LHCN-M2 (cell line): ENCODE measurements around the gene CCDC7. TPM values are rescaled to one million over a fixed set of nuclear protein-coding genes. Genes with fewer than 3 reads are reported as not detected.
"Not testable (repeated sequence)": the region's sequence is repeated elsewhere in the genome, so short reads cannot be mapped to it uniquely, and the experiment has no call there.

Source experiments
- DNase-seq: peaks from one replicate; pipeline ENCODE4 v3.0.0-alpha.2; 2012; ENCODE audit warnings: low read depth
- total RNA-seq: library from RNA; depleted of rRNA; stranded (reverse); fragments of >200 nt; gene quantifications from 2 replicates; pipeline ENCODE4 v1.2.3, GENCODE V29; 2014

CCDC7 gene
- total RNA-seq, 1 experiment from 2014 or later, result 9.7 TPM

DNA sequence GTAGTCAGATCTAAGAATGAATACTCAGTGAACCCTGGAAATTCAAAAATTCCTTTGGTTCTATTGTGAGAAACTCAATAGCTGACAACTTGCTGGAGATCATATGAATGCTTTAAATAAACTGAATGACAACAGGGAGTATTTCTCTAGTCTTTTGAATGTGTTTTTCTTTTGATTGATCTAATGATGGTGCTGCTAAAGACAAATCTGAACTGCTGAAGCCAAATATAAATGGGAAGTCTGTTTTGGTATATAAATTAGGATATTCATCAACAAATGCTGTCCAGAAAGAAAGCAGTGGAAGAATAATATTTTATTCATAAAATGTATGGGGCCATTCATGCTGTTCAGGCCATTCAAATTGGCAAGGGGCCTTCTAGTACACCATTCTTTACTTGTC is 432.7 kb downstream of the CCDC7 start:
- DNase-seq, result no peak

DNA sequence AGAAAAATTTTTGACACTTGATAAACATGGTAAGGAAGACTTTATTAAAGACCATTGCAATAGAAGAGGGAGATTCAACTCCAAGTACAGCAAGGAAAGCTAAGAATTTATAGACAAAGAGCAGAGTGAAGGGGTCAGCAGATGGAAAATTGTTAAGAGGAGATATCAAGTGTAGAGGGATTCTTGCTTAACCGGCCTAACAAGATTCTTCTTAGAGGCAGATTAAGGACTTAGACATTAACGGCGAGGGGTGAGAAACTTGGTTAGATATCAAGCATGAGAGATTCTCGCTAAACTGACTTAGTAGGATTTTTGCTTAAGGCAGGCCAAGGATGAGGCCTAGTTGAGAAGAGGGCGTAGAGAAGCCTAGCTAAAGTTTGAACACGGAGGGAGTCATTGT is 436.1 kb downstream of the CCDC7 start:
- no peak for DNase-seq

DNA sequence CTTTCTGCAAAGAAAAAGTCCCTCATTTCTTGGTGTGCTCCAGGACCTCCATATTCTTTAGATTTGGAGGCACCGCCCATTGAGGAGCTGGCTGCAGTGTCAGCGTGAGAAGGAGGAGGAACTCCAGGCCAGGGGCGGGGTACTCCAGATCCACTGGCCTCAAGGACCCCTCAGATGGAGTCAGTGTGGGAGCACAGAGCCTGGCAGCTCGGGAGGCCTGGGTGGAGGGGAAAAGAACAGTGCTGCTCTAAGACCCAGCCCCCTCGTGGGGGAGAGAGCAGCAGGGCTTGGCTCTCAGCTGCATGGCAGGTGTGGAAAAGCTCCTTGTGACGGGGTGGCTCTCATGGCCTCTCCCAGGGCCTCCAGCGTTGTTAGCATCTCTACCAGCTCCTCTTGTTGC is 441.5 kb downstream of the CCDC7 start:
- DNase-seq, result no peak

DNA sequence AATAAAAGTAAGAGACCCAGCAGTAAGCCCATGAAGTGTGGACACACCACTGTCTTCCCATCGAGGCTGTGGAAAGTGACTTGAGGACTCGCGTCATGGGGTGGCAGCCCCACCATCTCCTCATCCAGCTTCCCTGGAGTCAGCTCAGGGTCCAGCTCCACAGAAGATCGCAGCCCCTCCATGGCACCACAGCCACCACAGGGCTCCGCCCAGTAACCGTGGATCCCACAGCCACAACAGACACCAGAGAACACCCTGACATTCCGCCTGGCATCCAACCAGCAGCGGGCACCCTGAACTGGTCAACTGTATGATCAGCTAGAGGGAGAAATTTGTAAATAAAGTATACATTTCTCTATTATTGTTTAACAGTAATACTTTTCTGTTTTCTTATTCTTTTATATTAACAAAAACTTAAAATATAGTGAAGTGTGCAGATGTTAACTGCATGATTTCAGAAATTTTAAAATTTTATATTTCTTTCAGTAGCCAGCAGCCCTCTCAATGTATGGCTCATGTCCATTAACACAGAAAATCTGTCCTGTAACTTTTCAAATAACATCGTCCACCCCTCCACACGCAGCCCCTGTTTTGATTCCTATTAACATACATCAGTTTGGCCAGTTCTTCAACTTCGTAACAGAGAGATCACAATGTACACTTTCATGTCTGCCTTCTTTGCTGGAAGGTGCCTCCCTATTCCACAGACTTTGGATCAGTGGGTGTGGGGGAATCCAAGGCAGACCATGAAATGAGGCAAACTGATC is 442.4 kb downstream of the CCDC7 start:
- no peak for DNase-seq

DNA sequence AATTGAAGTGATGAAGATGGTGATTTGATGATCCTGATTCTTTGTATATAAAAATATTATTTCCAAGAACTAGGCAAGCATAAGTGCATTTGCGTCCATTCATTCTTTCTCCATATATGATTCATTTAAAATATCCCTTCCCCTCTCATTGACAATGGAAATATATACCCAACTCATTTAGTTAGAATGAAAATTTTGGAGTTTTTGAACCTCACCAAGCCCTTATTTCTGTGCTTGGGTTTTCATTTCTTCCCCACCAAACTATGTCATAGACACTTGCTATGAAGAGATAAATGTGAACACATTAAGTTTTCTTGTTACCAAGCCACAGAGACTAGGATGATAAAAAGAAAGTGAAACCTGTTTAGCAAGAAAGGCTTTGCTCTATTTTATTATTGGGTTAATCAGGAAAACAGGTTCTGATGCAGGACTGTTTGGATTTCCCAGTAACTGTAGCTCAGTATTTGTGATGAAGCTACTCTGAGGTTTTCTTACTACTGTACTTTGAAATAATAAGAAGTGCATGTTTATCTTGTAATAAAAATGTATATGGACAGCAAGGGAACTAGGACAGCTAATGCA is 443.8 kb downstream of the CCDC7 start:
- DNase-seq, result no peak

DNA sequence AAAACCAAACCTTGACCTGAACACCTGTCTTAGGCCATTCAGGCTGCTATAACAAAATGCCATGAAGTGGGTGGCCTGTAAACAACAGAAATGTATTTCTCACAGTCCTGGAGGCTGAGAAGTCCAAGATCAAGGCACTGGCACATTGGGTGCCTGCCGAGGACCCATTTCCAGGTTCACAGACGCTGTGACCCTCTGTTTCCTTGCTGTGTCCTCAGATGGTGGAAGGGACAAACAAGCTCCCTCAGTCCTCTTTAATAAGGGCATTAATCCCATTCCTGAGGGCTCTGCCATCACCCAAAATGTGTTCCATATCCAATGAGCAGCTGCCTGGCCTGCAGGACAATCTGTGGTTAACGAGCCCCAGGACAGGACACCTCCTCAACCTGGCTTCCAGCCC is 444.5 kb downstream of the CCDC7 start:
- no peak for DNase-seq

DNA sequence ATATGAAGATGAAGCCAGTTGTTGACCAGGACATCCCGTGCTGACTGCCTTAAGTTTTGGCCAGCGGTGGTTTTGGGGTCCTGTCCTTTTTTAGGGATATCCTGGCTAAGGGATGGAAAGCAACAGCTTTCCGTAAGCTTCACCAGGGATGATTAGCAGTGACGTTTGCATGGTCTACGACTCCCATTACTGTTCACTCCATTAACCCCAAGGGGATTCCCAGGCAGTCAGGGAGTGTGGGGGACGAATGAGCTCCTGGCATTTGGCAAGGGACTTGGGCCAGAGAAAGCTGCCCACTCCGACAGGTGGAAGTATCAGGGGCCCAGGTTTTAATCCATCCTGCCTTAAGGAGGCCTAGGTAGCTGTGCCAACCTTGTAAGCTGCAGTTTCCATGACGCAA is 445.3 kb downstream of the CCDC7 start:
- no peak for DNase-seq

DNA sequence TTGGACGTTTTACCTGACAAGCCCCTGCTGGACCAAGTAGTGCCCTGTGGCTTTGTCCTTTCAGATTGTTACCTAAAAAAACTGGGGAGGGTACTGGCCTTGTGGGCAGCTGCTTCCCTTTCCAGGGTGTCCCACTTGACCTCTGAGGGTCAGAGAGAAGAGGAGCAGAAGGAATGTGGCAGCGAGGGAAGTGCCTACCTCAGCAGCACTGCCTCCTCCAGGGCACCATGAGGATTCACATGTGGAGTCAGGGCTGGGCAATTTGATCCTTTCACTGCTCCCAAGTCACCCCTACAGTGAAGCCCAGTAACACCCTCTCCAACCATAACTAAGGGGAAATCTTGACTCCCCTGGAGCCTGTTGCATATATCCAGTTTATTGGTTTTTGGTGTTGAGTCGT is 447.5 kb downstream of the CCDC7 start:
- DNase-seq, result peak; percentile 32

DNA sequence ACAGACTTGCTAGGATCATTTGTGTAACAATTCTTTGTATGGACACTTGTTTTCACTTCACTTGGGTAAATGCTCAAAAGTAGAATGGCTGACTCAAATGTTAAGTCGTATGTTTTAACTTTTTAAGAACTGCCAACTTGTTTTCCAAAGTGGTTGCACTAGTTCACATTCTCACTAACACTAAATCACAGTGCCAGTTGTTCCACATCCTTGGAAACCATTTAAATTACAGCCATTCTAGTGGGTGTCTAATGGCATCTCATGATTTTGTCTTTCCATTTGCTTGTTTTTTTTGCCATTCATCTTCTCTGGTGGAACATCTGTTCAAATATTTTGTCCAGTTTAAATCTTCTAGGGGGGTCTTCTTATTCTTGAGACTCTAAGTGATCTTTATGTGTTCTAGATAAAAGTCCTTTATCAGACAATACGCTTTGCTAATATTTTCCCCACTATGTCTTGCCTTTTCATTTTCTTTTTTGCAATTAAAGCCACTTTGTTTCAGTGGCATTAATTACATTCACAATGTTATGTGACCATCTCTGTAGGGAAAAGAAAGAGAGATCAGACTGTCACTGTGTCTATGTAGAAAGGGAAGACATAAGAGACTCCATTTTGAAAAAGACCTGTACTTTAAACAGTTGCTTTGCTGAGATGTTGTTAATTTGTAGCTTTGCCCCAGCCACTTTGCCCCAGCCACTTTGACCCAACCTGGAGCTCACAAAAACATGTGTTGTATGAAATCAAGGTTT is 448.1 kb downstream of the CCDC7 start:
- DNase-seq, result no peak

DNA sequence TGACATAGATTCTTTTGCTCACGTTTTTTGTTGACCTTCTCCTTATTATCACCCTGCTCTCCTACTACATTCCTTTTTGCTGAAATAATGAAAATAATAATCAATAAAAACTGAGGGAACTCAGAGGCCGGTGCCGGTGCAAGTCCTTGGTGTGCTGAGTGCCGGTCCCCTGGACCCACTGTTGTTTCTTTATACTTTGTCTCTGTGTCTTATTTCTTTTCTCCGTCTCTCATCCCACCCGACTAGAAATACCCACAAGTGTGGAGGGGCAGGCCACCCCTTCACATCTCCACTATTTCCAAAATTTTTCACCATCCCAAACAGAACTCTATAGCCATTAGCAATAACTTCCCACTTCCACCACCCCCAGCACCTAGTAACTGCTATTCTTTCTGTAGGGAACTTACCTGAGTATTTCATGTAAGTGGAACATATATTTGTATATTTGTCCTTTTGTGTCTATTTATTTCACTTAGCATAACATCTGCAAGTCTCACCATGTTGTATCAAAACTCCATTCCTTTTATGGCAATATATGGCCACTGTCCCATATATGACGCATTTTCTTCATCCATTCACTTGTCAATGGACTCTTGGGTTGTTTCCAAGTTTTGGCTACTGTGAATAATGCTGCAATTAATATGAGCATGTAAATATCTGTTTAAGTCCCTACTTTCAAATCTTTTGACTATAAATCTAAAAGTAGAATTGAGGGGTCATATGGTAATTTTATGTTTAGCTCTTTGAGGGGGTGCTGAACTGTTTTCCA is 449.4 kb downstream of the CCDC7 start:
- not testable (repeated sequence) for DNase-seq

DNA sequence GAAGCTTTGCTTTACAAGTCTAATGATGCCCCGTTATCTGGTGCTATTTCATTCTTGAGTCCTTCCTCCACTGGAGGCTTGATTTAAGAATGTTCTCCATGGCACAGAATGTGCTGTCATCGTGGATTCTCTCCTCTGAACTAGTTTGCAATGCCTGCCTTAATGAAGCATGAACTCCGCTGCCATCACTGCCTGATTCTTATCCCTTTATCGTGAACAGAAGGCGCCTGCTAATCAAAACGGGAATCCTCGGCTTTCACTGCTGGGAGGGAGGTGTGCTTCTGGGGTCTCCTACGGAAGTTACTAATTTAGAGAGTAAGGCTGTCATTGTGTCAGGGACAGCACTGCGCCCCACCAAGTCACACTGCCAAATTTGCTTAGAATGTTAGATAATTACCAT is 455.9 kb downstream of the CCDC7 start:
- no peak for DNase-seq

DNA sequence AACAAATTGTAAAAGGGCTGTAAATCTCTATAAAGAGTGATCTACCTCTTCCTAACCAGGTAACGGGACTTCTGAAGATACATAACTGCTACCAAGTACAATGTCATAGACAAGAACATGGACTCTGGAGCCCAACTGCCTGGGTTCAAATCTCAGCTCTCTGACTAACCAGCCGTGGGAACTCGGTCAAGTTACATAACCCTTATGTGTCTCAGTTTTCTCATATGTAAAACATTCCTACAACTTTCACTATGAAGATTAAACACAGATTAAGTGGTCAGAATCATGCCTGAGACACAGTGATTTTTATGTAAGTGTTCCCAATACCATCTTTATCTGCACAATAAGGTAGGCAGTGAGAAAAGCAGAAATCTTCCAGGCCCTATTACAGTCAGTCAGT is 459.5 kb downstream of the CCDC7 start:
- no peak for DNase-seq

DNA sequence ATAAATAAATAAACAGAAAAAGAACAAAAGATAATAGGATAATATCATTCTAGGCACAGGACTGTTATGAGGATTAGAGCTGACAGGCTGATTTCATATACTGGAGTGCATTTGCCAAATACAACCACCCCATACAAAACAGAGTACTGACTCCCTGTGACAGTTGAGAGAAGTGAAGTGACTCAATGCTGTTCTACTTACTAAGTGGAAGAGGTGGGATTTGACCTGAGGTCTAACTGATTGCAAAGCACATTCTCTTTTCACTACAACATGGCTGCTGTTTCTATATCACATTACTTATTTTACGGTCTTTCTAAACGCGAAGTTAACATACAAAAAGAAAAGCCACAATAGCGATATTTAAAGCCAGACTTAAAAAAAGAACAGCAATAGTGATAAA is 460.7 kb downstream of the CCDC7 start:
- DNase-seq, result no peak

DNA sequence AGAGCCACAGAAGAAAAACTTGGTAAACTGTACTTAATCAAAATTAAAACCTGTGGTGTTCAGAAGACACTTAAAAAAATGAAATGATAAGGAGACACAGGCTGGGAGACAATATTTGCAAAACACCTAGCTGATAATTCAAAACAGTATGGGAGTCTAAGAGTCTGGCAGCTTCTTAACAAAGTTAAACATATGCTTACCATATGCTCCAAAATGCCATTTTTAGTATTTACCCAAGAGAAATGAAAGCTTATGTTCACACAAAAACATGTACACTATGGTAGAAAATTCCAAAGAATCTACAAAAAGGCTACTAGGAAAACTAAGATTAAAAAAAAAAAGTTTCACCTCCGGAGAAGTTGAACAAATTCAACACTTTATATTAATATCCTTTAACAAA is 463.5 kb downstream of the CCDC7 start:
- no peak for DNase-seq

DNA sequence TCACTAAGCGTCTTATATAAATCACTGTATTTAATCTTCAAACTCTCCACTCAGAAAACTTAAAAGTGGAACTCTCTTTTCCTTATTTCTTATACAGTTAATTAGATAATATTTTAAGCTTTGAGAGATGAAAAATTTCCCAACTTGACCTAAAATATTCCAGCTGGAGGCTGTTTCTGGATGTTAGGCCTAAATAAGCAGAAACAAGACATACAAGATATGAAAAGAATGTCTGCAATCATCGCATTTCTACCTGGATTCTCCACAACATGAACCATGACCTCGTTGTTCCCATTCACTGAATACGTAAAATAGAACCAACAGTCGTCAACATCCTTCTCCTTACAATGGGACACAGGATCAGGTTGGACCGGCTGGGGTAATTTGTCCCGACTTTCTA is 464.0 kb downstream of the CCDC7 start:
- DNase-seq, result not testable (repeated sequence)

DNA sequence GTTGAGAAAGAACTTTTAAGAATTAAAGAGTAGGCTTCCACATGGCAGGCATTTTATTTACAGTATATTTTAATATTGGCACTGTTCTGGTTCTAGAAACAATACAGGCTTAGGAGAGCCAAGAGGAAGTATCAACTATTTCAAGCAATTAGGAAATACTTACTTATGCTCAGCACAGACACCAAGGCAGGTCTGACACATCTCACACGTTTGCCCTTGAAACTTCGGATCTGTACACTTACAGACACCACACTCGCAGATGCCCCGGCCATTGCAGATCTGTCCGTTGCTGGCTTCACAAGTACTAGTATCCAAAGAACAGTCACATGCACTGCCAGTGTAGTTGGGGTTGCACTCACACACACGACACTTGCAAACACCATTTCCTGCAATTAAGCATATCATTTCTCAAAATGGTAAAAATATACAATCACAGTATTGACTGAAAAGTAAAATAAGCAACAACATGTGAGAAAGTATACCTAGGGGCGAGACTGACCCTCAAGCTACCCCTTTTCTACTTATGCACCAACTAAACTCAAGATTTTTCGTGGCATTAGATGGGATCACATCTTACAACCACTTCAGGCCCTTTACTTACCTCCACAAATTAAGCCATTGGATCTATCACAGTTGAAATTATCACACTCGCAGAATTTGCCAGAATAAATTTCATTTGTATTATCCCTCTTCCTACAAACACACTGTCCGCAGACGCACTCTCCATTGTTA is 465.5 kb downstream of the CCDC7 start:
- DNase-seq, result no peak

DNA sequence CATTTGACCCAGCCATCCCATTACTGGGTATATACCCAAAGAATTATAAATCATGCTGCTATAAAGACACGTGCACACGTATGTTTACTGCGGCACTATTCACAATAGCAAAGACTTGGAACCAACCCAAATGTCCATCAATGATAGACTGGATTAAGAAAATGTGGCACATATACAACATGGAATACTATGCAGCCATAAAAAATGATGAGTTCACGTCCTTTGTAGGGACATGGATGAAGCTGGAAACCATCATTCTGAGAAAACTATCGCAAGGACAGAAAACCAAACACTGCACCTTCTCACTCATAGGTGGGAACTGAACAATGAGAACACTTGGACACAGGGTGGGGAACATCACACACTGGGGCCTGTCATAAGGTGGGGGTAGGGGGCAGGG is 471.9 kb downstream of the CCDC7 start:
- DNase-seq, result not testable (repeated sequence)

DNA sequence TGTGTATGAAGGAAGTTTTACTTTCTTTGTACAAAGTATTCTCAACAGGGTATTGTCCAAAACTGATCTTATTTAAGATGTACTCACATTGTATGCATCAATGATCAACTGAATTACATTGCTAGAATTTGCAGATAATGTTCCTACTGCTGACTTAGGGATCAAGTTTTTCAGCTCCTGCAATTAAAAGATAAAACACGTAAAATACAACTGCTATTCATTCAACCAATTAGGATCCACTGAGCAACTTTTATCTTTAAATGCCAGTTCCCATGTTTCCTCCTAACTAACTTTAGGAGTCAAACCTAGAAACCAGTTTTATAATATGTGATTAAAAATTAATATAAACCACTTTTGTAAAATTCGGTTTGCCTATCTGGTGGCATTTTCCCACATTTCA is 476.2 kb downstream of the CCDC7 start:
- DNase-seq, result no peak

DNA sequence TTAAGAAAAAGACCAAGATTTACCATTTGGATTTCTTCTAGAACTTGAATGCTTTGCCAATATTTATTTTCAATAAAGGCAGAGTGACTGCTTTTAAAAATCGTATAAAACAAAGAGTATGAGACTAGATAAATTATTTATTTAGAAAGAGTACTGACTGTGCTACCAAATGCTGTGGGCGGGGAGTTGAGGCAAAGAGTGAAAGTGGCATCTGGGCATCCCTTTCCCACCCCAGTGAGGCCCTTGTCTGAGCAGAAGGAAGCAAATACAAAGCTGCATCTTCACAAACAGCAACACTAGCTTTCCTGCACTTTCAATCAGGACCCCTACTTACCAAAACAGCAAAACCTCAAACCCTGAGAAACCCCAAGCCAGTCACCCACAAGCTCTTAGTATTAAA is 477.2 kb downstream of the CCDC7 start:
- no peak for DNase-seq

DNA sequence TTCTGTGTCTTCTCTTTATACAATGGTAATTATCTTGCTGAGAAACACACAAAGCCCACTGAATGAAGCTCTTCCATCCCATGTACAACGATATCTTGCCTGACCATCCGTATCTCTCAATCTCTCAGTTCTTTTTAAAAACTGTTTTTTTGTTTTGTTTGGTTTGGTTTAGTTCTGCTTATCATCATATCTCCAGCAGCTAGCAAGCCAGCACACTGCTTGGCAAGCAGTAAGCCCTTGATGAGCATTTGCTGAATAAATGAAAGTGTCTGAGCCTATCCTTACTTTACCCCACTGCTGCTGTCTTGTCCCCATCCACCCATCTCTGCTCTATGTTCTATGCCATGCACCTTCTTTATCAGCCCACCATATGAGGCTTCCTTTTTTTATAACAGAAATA is 477.9 kb downstream of the CCDC7 start:
- no peak for DNase-seq
